Tibial nerve (tissue), 3 donors: ENCODE results near the gene ITGAE.
"Not testable (repeated sequence)": the region's sequence is repeated elsewhere in the genome, so short reads cannot be mapped to it uniquely, and the experiment has no call there.

Source experiments
- POLR2A ChIP-seq, 2 donors: fragments of 450-650 bp; IDR thresholded peaks; one replicate each; pipeline ENCODE4 v1.6.1; 2017; ENCODE audit warnings: antibody characterized with exemption in 2 of 2, mild to moderate bottlenecking in 2 of 2, moderate library complexity in 2 of 2
- TF ChIP-seq, protein P1 (sequence below), 5 experiments: fragments of 200-600 bp in 3 of 5; fragments of 450-650 bp in 2 of 5; sonication (generic) in 3 of 5; IDR thresholded peaks; one replicate each; pipeline ENCODE4 v1.5.1; 2016 to 2019; ENCODE audit warnings: antibody characterized with exemption in 5 of 5, mild to moderate bottlenecking in 3 of 5, moderate library complexity in 2 of 5

DNA sequence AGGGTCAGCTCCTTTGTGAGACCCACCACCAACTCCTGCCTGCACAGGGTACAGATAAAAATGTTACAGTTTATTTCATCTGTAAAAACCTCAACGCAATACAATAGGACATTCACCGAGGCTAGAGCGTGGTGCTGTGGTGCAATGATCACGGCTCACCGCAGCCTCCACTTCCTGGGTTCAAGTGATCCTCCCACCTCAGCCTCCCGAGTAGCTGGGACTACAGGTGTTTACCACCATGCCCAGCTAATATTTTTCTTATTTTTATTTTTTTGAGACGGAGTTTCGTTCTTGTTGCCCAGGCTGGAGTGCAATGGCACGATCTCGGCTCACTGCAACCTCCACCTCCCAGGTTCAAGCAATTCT is 66.1 kb downstream of the ITGAE start:
- TF ChIP-seq POLR2A (IDR thresholded peaks at IDR 0.05) = not testable (repeated sequence)
- TF ChIP-seq, protein P1, sequence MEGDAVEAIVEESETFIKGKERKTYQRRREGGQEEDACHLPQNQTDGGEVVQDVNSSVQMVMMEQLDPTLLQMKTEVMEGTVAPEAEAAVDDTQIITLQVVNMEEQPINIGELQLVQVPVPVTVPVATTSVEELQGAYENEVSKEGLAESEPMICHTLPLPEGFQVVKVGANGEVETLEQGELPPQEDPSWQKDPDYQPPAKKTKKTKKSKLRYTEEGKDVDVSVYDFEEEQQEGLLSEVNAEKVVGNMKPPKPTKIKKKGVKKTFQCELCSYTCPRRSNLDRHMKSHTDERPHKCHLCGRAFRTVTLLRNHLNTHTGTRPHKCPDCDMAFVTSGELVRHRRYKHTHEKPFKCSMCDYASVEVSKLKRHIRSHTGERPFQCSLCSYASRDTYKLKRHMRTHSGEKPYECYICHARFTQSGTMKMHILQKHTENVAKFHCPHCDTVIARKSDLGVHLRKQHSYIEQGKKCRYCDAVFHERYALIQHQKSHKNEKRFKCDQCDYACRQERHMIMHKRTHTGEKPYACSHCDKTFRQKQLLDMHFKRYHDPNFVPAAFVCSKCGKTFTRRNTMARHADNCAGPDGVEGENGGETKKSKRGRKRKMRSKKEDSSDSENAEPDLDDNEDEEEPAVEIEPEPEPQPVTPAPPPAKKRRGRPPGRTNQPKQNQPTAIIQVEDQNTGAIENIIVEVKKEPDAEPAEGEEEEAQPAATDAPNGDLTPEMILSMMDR (IDR thresholded peaks at IDR 0.05) = not testable (repeated sequence)
